GM10266 (cell line): Measurements from ENCODE around the gene CGN.

Experiments
- DNase-seq: peaks from one replicate; pipeline ENCODE4 v3.0.0; 2012; ENCODE audit errors: extremely low spot score
- TF ChIP-seq, protein P1 (sequence below): IDR thresholded peaks from 2 replicates; pipeline ENCODE4 v1.5.1; 2012; ENCODE audit warnings: mild to moderate bottlenecking, low read depth; ENCODE audit not compliant: control insufficient read depth, insufficient read depth; ENCODE audit errors: missing control alignments

CGN gene

DNA sequence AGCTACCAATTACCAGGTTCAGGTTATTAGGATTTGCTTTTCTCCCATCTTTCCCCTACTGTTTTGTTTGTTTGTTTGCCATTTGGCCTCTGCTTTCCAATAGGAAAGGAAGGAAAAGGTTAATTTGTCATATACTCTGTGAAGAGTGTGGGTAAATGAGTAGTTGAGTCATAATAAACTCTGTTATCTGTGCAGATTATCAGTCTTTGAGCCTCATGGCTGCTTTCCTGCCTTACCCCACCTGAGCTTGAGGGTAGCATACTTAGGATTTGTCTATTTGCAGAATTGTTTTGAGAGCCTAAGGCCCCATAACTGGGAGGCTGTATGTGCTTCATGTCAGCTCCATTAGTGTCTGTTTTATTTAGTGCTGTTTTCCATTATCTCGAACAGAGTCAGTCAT is 67.8 kb downstream of the CGN start:
- TF ChIP-seq, protein P1, sequence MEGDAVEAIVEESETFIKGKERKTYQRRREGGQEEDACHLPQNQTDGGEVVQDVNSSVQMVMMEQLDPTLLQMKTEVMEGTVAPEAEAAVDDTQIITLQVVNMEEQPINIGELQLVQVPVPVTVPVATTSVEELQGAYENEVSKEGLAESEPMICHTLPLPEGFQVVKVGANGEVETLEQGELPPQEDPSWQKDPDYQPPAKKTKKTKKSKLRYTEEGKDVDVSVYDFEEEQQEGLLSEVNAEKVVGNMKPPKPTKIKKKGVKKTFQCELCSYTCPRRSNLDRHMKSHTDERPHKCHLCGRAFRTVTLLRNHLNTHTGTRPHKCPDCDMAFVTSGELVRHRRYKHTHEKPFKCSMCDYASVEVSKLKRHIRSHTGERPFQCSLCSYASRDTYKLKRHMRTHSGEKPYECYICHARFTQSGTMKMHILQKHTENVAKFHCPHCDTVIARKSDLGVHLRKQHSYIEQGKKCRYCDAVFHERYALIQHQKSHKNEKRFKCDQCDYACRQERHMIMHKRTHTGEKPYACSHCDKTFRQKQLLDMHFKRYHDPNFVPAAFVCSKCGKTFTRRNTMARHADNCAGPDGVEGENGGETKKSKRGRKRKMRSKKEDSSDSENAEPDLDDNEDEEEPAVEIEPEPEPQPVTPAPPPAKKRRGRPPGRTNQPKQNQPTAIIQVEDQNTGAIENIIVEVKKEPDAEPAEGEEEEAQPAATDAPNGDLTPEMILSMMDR = no peak
- DNase-seq = no peak

DNA sequence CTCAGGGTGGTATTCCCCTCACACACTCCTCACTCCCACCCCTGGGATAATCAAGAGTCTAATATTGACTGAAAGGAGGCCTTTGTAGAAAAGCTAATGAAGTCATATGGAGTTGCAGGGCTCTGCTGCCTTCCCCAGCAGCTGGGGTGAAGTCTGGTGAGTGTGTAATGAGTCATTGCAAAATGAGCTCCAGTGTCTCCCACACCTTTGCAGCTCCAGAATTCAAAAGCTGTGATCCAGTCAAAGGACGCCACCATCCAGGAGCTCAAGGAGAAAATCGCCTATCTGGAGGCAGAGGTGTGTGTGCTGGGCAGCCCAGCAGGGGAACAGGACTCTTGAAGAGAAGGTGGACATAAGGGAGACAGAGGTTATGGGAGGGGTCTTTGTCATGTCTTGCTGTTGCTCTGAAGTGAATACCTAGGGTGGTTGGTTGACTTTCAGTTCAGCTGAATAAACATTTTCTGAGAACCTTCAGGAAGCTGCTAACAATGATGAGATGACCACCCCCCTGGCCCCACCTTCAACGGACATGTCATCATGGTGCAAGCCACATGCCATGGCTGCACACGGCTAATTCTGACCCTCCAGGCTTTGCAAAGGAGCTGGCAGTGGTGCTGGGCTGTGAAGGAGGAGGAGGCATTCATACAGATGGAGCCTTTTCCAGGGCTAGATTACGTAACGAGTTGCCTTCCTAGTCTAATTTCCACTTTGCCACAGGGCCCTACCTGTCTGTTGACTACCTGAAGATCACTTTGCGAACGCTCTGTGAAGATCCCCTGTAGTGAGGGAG is 68.4 kb downstream of the CGN start:
- DNase-seq = no peak
- TF ChIP-seq, protein P1 = no peak

DNA sequence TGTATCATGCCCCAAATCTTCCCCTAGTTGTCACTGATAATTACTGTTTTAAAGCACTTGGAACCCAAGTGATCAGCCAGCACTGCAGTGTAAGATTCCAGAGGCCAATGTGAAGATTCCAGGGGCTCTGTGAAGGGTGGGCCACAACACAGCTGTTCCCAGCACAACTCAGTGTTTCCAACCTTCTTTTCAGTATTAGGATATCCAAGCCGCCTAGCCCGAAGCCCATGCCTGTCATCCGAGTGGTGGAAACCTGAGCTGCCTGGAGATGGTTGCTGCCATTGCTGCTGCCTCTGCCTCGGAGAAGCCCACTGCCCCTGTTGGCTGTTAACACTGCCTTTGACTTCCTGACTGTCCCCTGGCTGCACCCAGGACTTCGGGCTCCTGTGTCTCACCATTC is 70.3 kb downstream of the CGN start:
- no peak for DNase-seq

DNA sequence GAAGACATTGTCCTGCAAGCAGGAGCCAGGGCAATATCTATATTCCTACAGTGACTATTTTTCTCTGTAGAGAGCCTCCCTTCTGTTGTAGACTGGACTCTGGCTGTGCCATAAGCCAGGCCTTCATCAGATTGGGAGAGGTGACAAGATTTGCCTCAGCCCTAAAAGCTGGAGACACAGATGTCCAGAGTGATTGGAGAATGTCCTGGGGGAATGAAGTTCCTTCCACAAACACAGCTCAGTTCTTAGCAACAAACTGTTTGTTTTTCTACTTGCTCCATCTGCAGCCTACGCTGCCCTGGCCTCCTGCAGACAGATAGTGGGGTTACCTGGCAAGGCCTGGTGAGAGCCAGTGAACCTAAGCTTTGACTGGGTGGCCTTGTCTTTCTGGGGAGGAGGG is 70.7 kb downstream of the CGN start:
- TF ChIP-seq, protein P1 = no peak
- no peak for DNase-seq

More for the DNA sequence above, 70.3 kb downstream of the CGN start:
- TF ChIP-seq, protein P1 = no peak

DNA sequence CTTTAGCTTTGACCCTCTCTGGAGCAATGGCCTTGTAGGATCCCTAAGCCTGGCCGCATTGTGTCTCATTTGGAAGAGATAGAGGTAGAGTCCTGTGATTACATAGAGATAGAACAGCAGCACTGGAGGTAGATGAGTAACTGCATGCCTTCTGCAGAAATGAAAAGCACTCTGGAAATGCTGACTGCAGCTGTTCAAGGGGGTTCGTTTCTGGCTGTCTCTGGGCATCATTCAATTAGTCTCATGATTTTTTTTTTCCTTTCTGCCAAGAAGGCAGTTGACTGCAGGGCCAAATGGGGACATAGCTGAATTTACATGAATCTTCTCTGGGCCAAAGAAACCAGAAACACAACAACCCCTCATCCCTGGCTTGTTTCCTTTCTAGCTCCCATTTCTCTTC is 72.6 kb downstream of the CGN start:
- TF ChIP-seq, protein P1 = no peak
- no peak for DNase-seq

DNA sequence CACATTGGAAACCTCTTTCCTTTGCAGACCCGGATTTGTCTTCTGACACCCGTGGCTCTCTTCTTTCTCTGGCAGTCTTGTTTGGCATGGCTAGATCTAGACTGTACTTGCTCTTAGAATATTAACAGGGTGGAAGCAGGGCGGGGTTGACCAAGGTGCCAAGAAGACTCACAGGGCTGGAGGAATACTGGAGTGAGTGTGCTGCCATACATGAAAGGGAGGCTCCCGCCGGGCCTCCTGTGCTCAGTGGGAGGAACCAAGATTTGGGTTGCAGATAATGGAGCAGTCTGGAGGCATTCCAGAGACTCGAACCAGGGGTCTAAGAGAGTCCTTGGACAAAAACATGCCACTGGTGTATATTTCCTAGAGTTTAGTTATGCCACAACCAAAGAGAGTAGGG is 73.1 kb downstream of the CGN start:
- TF ChIP-seq, protein P1 = no peak

DNA sequence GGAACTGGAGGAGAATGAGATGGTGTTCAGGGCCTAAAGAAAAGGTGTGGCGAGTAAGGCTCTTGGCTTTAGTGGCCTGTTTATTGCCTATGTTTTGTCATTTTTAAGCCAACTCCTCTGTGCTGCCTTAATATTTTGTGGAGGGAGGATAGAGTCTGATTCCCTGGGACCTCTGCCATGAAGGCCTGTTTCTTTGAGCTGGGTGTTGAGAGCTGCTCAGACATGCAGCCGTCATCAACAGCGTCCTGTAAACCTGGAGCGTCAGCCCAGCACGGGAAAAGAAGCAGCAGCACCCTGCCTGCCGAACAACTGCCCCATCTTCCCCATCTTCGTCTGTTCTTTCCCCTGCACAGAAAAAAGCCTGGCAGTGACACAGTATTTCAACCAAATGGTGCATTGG is 73.6 kb downstream of the CGN start:
- TF ChIP-seq, protein P1 = no peak
- no peak for DNase-seq

More for the DNA sequence above, 73.1 kb downstream of the CGN start:
- no peak for DNase-seq
